Spleen (tissue), 7 donors: ENCODE measurements around the gene ALDOB.

Experiments
- CTCF ChIP-seq, 11 experiments: fragments of 200-600 bp in 7 of 11; fragments of 450-650 bp in 4 of 11; sonication (generic) in 4 of 11; IDR thresholded peaks in 8 of 11; conservative IDR thresholded peaks in 3 of 11; 1 replicate in 7 of 11; 2 replicates in 4 of 11; pipeline versions ENCODE4 v1.4.0 to v1.8.0; 2016 to 2021; ENCODE audit warnings: antibody characterized with exemption in 11 of 11, inconsistent platforms in 4 of 11, mild to moderate bottlenecking in 1 of 11
- POLR2A ChIP-seq, 3 donors: fragments of 450-650 bp; IDR thresholded peaks; one replicate each; pipeline ENCODE4 v1.5.1; 2017; ENCODE audit warnings: antibody characterized with exemption in 3 of 3, mild to moderate bottlenecking in 1 of 3
- donor health status: DM: no; HTN: no; CAD: no; lungs with moderate emphysema.
- donor health status: DM: no; HTN: no; CAD: no.
- donor health status: DM: no; HTN: no; CAD: no.

- no peak for TF ChIP-seq CTCF (IDR thresholded peaks at IDR 0.05 in 8 of 11, conservative IDR thresholded peaks at IDR 0.05 in 3 of 11)
- no peak for TF ChIP-seq POLR2A (IDR thresholded peaks at IDR 0.05)
These were observed 5.8 kb downstream of the ALDOB start for GRCh38 chr9:101429736-101430135.
